Prostate gland (tissue), 2 donors: ENCODE measurements around the gene MORC3.

Experiments used
- POLR2A ChIP-seq: fragments of 450-650 bp; IDR thresholded peaks from one replicate; pipeline ENCODE4 v1.6.1; 2016; ENCODE audit warnings: antibody characterized with exemption, mild to moderate bottlenecking
- POLR2AphosphoS5 ChIP-seq: sonication (generic); formaldehyde crosslinking; IDR thresholded peaks from one replicate; pipeline ENCODE4 v1.6.1; 2017; ENCODE audit warnings: antibody characterized with exemption
- TF ChIP-seq, protein P1 (sequence below), 4 experiments: fragments of 200-600 bp in 2 of 4; fragments of 450-650 bp in 2 of 4; sonication (generic) in 2 of 4; IDR thresholded peaks; 1 replicate in 3 of 4; 2 replicates in 1 of 4; pipeline ENCODE4 v1.5.1; 2016 to 2019; ENCODE audit warnings: antibody characterized with exemption in 4 of 4, mild to moderate bottlenecking in 2 of 4, moderate library complexity in 2 of 4

DNA sequence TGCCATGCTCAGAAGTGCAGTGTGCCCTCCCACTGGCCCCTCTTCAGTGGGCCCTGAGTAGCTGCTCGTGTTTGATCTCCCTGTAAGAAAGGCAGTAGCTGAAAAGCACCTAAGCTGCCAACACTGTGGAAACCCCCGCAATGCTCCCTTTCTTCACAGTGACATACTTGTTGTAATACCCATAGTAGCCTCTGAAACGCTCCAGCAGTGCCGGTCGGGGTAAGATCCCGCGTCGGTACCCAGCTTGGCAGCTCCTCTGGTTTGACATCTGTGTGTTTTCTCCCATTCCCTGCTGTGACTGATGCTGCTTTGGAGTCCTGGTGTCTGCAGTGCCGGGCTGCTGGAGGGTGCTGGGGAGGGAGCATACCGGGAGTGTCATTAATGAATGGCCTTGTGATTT lies 68.8 kb downstream of the MORC3 start:
- TF ChIP-seq, protein P1, sequence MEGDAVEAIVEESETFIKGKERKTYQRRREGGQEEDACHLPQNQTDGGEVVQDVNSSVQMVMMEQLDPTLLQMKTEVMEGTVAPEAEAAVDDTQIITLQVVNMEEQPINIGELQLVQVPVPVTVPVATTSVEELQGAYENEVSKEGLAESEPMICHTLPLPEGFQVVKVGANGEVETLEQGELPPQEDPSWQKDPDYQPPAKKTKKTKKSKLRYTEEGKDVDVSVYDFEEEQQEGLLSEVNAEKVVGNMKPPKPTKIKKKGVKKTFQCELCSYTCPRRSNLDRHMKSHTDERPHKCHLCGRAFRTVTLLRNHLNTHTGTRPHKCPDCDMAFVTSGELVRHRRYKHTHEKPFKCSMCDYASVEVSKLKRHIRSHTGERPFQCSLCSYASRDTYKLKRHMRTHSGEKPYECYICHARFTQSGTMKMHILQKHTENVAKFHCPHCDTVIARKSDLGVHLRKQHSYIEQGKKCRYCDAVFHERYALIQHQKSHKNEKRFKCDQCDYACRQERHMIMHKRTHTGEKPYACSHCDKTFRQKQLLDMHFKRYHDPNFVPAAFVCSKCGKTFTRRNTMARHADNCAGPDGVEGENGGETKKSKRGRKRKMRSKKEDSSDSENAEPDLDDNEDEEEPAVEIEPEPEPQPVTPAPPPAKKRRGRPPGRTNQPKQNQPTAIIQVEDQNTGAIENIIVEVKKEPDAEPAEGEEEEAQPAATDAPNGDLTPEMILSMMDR (IDR thresholded peaks at IDR 0.05) = peak in 1 of 4 experiments; percentile 14
- no peak for TF ChIP-seq POLR2A
- no peak for TF ChIP-seq POLR2AphosphoS5
